Activated CD4-positive, CD25-positive, alpha-beta regulatory T cell treated with anti-CD3 and anti-CD28 coated beads, Interleukin-2, amount 50 U/mL, for 16 hours (primary cell): Measurements from ENCODE around the gene PSMD12.

Experiments used
- DNase-seq: peaks from one replicate; pipeline ENCODE4 v3.0.0-alpha.2; 2020; ENCODE audit warnings: low read depth, low spot score

PSMD12 gene

DNA sequence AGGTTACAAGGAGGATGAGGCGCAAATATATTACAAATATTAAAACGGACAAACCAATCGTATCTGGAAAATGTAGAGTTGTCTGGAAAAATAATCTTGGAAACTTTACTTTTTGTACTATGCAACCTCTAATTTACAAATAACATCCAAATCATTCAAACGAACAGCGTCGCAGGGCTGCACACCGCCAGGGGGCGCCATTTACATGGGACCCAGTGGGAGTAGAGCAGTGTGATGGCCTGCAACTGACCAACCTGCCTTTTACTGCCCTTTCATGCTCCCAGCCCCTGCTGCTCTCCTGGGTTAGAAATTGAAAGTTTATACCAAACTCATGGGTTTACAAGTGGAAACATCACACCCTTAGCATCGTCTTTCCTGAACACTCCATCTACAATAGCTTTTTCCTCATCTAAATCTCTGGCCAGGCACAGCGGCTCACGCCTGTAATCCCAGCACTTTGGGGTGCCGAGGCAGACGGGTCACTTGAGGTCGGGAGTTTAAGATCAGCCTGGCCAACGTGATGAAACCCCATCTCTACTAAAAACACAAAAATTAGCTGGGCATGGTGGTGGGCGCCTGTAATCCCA is 20.7 kb upstream of the PSMD12 start:
- DNase-seq: peak; percentile 31

DNA sequence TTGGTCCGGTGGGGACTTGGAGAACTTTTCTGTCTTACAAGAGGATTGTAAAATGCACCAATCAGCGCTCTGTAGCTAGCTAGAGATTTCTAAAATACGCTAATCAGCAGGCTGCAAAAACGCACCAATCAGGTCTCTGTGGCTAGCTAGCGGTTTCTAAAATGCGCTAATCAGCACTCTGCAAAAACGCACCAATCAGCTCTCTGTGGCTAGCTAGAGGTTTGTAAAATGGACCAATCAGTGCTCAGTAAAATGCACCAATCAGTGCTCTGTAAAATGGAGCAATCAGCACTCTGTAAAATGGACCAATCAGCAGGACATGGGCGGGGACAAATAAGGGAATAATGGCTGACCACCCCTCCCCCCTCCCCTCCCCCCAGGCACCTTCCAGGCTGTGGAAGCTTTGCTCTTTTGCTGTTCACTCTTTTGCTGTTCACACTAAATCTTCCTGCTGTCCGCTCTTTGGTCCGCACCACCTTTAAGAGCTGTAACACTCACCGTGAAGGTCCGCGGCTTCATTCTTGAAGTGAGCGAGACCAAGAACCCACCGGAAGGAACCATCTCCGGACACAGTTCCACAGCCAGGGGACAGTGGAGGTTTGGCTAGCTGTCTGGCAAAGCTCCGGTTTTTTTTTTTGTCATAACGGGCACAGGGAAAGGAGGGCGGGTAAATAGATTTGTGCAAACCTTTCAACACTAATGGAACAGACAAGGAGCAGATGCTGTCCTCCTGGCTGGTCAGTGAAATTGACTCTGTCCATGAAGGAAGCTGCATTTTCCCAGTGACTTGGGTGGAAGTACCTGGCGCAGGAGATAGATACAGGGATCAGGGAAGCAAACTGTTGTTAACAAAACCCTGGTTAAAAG is 19.0 kb upstream of the PSMD12 start:
- no peak for DNase-seq

DNA sequence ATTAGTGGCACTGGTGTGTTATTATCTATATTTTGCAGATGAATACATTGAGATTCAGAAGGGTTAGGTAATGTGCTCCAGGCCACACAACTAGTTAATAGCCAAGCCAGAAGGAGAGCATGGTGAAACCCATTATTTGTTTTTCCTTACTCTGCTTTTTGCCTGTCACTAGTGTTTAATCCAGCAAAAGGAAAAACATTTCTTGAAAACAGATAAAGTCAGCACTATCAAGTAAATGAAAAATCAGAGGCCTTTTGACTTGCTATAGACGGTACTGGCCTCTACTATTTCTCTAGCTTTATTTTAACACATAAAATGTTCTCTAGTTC is 15.5 kb upstream of the PSMD12 start:
- no peak for DNase-seq

DNA sequence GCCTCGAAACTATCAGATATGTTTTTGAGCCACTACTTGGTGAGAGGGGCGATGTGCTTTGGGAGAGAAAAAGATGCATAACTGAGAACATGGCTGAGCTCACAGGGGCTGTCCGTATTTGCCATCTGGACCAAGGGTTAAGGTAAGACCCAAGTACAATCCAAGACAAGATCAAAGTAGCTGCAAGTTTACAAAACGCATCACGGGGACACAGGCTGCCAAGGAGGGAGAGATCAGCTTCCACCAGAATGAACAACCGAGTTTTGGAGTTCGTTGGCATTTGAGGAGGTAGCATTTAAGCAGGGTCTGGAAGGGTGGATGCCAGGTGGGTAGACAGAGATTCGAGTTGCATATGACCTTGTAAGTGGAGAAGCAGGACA is 12.9 kb upstream of the PSMD12 start:
- DNase-seq: no peak

DNA sequence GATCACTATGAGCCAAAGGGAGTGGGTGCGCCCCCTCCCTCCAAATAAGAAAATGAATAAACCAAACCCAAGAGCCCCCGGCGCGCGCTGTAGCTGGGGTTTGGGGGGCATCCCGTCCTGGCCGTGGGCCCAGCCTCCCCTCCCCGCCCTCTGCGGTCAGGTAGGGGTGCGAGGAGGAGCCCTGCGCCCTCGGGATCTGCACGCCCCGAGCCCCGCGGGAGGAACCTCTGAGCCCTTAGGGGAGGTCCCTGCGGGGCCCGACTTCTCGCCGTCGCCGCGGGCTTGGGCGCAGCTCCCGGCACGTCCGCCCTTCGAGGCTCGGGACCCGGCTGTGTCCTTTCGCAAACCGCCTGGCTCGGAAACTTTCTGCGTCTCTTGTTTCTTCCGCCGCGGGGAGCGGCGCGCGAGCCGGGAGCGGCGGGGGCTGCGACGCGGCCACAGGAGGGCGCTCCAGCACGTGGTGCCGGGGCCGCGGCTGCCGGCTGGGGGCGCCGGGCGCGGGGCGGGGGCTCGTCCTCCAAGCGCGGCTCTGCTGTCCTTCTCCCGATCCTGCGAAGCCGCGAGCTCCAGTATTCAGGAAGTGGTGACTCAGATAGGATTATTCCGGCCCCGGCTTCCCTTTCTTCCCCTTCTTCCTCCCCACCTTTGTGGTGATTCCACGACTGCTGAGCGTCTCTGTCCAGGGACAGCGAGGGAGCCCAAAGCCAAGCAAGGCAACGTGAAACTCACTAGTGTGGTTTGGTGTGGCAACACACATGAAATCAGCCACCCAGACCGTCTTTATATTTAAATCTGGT is 12.3 kb upstream of the PSMD12 start:
- peak; percentile 55 for DNase-seq

DNA sequence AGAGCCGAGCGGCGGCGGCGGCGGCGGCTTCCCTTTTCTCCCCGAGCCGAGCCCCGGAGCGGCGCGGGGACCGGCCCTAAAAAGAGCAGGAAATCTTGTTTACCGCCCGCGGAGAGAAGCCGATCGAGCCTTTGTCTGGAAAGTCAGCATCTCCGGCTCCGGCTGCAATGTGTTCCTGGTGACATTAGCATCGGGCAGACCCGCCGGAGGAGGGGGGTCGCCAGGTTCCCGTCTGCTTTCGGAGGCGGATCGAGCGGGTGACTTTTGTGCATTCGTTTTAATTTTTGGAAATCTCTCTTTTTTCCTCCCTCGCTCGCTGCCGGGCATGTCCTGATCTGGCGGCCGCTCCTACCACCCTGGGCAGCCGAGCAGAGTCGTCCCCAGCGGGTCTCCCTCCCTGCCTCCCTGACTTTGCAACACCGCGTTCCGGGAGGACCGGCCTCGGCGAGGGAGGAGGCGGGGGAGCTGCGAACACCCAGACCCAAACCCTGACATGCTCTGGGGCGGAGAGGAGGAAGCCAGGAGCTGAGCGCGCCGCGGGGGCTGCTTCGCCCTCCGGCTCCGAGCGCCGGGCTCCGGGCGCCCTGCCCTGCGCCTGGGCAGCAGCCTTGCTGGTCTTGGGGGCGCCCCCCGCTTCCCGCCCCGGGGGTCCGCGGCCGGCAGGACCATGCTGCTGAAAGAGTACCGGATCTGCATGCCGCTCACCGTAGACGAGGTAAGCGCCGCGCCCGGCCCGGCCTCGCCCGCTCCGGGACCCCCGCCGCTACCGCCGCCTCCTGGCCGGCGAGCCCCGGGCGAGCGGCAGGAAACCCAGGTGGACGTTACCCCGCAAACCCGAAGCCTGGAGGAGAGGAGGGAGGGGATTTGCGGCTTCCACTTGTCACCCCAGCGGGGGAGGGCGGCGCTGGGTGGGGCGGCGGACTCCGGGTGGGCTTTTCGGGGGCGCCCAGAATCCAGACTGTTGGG is 11.4 kb upstream of the PSMD12 start:
- no peak for DNase-seq

DNA sequence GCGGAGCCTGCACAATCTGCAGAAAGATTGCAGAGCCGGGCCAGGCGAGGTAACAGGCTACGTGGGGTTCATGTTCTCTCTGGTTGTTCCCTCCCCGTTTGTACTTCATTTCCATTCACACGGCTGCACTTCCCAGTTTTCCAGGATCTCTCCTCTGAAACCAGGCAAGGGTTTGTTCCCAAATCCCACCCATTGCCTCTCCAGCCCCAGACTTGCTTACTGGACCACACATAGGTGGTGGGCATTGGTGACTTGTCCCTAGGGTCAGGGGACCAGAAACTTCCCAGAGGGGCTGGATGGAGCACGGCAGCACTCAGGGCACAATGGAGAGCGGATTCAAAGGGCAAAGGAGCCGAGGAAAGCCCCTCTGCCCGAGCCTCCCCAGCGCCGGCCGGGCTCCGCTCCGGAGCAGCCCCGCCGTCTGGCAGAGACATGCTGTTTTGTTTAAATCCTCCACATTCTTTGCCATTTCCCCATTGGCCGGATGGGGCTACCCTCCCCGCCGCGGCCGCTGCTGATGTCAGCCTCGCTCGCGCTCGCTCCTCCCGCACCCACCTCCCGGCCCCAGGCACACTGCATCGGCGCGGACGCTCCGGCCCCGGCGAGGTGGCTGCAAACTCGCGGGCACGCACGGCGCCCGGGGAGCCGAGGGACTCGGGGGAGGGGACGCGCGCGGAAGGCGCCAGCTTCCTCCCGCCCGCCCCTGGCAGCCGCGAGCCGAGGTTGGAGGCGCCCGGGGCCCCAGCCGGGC is 10.5 kb upstream of the PSMD12 start, which contains the start of gene PITPNC1:
Gene PITPNC1, plus strand, starts transcription at position 545 of the 751 bp plus-strand sequence.
- peak; percentile 68 for DNase-seq

DNA sequence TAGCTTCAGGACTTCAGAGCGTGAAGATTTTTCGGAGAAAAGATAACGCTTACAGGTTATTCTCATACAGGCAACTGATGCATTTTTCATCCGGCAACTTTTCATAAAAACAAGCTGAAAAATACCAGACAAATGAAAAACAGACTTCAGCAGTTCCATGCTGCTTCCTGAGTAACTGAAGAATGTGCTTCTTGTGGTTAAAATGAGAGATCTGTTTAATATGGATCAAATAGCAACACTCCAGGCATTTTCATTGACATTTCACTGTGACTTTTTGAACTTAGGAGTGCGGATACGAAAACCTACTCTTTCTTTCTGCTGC is 10.0 kb upstream of the PSMD12 start:
- DNase-seq: no peak

DNA sequence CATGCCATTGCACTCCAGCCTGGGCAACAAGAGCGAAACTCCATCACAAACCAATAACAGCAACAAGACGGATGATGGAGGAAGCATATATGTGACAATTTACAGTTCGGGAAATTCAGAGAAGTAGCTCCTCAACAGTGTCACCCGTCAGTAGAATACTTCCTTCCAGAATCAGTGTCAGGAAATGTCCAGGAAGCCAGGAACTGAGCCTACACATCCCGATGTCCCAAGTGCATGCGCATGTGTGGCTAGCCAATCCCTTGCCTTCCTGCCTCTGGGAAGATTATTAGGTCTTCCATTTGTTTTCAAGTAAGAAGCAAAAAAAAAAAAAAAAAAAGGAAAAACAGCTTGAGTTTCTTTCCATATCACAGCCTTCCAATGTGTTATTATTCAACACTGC is 9.3 kb upstream of the PSMD12 start:
- no peak for DNase-seq

DNA sequence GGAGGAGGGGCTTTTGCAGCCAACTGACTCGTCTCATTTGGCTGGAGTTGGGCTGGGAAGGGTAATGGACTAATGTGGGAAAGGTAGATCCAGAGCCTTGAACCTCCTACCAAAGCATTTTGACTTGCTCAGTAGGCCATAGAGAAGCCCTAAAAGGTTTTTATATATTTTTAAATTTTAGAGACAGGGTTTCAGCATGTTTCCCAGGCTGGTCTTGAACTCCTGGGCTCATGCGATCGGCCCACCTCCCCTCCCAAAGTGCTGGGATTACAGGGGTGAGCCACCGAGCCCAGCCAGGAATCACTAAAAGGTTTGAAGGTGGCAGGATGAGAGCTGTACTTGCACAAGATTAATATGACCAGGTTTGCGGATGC is 8.7 kb upstream of the PSMD12 start:
- DNase-seq: no peak

DNA sequence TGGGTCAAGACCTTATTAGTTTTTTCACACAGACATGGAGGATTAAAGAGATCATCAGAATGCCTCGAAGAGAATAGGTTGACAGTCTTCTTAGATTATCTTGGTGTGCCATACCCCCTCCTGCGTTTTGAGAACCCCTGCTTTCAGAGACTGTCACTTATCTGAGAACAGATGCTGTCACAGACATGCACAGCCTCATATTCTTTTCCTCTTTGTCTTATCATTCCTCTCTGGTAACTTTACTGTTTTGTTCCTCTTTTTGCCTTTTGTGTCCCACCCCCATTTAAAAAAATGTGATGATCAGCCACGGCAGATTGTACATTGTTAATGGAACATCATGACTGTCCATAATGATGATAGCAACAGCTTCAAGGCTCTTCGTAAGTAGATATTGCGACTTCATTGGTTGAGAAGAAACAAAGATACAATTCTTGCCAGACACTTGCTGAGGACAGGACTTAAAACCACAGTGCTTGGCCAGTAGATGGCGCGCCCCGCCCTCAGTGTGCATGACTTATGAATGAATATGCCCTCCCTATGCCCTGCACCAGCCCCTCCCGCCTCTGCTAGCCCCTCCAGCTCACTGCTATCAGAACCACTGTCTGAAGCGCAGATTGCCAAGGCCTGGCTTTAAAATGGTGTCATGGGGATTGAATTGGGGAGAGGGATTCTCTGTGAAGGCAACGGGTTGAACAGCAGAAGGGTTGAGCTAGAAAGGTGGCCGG is 8.1 kb upstream of the PSMD12 start:
- DNase-seq: peak; percentile 79

DNA sequence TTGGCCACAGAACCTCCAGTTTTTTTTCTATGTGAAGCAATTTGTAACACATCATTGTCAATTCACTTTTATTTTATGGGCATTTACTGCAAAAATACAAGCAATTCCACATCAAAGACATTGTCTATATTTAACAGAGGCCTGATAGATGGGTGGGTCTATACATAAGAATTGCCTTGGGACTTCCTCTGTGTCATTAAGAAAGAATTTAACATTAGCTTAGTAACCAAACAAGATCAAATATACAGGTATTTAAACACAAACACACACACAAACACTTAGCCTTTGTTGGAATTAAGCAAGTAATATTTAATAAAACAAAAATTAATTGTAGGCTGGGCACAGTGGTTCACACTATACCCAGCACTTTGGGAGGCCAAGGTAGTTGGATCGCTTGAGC is 6.4 kb upstream of the PSMD12 start:
- DNase-seq: no peak

DNA sequence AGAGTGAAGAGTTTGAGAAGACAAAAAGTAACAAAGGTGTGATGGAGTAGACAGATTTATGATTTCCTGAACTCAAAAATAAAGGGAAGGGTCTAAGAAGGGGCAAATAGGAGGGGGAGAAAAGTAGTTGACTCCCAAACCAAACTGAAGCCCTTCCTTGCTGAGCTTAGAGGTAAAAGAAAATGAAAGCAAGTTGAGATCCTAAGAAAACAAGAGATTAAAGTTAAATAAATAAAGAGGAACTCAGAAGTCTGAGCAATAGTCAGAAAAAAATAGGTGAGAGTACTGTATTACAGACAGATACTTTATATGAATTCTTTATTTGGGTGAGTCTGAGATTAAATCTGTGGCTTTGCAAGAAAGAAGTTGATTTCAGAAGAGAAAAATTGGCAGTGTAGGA is 3.3 kb upstream of the PSMD12 start:
- no peak for DNase-seq

DNA sequence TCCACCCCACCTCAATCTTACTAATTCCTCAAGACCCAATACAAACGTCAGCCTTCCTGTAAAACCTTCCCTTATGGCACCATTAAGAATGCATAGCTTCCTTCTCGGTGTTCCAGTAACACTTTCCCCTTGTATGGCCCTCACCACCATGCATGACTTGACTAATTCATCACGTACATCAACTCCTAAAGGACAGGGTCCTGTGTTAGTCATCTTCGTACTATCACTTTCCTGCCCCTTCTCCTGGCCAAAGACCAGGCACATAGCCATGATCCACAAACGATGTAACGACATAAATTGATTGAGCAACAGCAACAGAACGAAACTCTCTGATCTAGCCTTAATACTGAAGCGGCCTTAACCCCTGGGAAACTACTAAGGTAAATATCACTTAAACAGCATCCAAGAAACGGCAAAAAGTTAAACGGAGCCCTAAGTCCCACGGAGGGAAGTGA is 612 bp downstream of the PSMD12 start:
- no peak for DNase-seq

DNA sequence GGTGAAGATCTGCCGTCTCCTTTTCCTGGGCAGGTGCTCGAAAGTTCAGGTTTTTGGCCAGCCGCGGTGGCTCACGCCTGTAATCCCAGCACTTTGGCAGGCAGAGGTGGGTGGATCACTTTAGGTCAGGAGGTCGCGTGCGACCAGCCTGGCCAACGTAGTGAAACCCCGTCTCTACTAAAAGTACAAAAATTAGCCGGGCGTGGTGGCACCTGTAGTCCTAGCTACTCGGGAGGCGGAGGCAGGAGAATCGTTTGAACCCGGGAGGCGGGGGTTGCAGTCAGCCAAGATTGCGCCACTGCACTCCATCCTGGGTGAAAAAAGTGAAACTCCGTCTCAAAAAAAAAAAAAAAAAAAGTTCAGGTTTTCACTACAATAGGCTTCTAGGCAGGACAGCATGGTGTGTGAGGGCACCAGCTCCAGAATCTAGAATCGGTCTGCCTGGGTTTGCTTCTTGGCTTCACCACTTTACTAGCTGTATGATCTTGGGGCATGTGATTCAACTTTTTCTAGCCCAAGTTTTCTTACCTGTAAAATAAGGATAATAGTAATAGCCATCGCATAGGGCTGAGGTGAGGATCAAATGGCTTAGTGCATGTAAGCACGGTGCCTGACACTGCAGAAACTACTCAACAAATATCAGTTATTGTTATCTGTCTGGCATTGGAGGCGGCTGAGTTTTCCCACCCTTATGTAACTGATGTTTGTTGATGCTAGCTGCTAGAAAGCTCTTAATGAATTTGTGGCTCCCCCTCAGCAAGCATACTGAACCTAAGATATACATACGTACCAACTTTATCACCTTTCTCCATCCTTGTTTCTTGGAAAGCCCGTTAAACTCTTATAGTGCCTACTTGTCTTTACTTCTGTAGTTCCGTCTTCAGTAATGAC is 1.3 kb downstream of the PSMD12 start:
- DNase-seq: no peak

DNA sequence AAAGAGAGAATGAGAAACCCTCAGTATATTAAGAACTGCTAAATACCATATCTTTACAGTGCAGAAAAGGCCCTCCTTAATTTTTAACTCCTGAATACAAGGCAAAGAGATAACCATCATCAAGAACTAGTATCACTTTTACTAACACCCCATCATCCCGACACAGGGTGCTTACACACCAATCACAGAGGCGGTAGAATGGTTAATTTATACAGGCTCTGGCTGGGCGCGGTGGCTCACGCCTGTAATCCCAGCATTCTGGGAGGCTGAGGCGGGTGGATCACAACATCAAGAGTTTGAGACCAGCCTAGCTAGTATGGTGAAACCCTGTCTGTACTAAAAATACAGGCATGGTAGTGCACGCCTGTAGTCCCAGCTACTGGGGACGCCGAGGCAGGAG is 4.2 kb downstream of the PSMD12 start:
- DNase-seq: no peak

DNA sequence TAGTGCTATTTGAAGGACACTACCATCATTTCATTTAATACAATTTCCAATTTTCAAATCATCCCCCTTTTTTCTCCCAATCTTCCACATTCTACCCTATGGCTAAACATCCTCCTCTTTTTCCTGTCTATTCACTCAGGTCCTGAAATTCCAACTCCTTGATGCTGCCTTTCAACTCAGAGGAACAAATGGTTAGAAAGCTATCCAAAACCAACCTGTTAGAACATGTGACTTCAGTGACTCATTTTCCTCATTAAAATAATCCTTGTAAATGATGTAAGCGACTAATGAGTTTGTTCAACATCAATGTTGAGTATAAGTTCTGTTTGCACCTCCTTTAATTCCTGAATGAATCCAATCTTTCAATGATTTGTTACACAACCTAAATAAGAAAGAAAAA is 5.5 kb downstream of the PSMD12 start:
- DNase-seq: no peak

DNA sequence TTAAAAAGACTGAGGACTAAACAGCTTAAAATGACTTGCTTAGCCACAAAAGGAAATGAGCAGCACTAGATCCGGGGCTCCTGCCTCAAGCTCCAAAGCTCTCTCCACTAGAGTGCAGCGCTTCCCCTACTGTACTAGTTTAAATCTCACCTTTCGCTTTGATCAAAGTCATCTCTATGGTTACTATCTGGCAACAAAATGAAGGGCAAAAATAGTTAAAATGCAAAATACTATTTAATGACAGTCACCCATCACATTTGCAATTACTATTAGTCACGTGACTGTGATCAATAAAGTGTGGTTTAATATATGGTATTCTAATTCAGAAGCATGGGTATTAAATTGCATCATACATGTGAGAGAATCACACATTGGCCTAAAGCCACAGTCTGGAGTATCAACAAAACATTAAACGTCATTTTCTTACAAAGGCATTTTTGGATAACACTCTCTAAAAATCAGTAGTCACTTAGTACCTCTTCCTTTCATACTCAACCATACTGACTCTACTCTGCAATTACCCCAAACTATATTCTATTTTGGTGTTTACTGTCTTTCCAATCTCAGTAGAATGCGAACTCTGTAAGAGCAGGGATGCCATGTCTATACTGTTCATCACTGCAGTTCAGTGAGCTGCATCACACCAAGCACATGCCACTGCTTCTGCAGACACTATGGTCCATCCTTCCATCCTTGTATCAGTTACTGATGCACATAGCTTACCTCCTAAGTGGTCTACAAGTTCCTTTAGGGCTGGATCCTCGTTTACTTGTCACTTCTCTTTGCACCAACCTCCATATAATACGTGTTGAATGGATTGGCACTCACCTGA is 6.2 kb downstream of the PSMD12 start:
- DNase-seq: peak; percentile 23
